GM18526 (cell line): ENCODE measurements around the gene SNX30.

Experiments
- POLR2A ChIP-seq: IDR thresholded peaks from 3 replicates; pipeline ENCODE4 v1.6.1; 2011; ENCODE audit not compliant: insufficient read length; ENCODE audit errors: extremely low read depth

The SNX30 gene

GRCh38 chr9:112747094-112747493, 3.5 kb upstream of the SNX30 start:
- TF ChIP-seq POLR2A, result no peak

DNA sequence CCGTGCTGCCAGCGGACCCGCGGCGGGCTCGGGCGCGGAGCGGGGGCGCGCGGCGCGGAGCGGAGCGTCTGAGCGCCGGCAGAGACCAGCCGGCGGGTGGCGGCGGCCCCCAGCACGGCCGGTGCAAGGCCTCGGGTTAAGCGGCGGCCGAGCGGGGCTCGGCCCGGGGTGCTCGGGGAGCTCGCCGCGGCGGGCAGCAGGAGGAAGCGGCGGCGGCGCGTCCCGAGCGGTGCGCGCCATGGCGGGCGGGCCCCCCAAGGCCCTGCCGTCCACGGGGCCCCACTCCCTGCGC, 150 bp downstream of the SNX30 start:
- no peak for TF ChIP-seq POLR2A

DNA sequence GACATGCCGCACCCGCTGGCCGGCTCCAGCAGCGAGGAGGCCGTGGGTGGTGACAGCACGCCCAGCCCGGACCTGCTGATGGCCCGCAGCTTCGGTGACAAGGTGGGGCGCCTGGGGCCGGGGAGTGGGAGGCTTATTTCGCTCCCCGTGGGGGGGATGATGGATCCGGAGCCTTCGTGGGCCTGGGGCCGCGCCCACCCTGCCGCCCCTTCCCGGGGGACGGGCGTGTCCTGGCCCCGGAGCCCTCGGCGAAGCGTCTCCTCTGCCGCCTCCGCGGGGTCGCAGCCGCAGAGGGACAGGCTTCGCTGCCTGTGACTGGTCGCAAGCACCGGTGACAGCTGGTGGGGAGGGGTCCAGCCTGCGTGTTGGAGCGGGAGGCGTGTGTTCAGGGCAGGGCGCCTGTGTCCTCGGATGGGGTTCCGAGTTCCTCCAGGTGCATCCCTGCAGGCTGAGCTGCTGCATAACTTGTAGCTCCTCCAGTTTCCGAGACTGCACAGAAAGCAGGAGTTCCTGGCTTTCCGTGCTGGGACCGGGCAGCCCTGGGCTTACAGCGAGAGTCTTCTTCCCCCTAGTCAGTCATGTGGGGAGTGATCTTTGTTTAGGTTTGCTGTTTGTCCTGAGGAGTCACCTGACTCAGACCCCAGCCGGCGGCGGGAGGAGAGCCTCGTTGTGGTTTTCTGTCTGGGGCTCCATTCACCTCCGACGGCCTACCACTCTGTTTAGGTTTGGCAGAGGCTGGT, 666 bp downstream of the SNX30 start:
- TF ChIP-seq POLR2A, result no peak

DNA sequence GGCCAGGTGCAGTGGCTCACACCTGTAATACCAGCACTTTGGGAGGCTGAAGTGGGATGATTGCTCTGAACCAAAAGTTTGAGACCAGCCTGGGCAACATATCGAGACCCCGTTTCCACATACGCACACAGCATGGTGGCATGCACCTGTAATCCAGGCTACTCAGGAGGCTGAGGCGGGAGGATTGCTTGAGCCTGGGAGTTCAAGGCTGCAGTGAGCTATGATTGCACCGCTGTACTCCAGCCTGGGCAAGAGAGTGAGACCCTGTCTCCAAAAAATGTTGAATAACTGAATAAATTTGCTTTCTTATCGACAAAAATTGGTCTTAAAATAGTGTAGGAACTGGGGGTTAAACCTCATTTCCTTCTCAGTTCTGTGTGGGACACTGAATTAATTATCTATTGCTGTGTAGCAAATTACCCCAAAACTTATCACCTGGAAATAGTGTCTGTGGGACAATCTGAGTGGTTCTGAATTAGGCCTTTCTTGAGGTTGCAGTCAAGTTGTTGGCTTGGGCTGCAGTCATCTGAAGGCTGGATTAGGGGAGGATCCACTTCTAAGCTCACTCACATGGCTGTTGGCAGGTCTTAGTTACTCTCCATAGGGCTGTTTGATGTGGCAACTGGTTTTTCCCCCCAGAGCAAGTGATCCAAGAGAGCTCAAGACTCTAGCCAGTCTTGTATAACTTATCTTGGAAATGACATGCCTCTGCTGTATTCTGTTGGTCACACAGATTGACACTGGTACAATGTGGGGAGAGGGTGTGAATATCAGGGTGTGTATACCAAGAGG, 2.0 kb downstream of the SNX30 start:
- TF ChIP-seq POLR2A, result no peak

- no peak for TF ChIP-seq POLR2A
Observed at GRCh38 chr9:112753725-112754124, 3.2 kb downstream of the SNX30 start.

DNA sequence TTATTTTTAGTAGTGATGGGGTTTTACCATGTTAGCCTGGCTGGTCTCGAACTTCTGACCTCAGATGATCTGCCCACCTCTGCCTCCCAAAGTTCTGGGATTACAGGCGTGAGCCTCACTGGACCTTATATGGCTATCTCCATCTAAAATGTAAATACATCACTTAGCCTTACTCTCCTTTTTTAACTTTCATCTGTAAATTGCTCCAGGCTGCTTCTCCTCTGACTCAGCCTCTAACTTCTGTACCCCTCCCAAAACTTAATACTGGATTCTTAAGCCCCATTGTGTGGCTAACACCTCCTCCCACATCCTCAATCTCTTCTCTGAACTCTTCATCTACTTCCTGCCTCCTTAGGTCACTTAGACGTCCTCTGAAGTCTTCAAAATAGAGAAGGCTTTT, 4.0 kb downstream of the SNX30 start:
- TF ChIP-seq POLR2A, result no peak

DNA sequence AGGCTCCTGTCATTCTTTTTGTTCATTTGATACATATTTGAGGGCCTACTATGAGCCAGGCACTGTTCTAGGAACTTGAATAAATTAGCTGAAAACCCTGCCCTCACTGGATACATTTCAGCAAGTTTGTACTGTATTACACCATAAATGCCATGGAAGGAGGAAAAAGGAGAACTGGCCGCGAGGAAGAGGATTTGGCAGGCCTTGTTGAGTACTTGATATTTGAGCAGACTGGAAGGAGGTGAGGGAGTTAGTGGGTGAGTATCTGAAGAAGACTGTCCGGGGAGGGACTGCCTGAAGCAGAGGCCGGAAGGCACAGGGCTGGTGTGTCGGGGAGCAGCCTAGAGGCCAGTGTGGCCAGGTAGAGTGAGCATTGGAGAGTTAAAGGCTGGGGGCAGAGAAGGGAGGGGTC, 4.5 kb downstream of the SNX30 start:
- no peak for TF ChIP-seq POLR2A

- no peak for TF ChIP-seq POLR2A
Observed at GRCh38 chr9:112755675-112756074, 5.1 kb downstream of the SNX30 start.

- no peak for TF ChIP-seq POLR2A
Observed at GRCh38 chr9:112757282-112757883, 6.8 kb downstream of the SNX30 start.

DNA sequence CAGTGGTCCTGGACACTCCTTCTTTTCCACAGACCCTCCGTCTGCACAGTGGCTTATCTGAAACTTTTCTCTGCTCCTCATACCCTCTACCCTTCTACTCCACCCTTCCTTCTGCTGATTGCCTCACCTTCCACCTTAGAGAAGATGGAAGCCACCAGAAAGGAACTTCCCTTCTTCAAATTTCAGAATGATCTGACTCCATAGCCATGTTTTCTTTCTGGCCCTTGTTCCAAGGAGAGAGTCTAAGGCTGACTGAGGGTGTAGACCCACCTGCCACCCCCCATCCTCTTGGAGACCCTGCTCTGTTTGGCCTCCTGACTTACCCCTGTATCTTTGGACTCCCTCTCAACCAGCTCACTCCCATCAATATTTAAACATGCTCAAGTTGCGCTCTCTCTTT, 7.4 kb downstream of the SNX30 start:
- no peak for TF ChIP-seq POLR2A

- TF ChIP-seq POLR2A, result no peak
Observed at GRCh38 chr9:112760821-112761220, 10.3 kb downstream of the SNX30 start.

GRCh38 chr9:112761912-112762655, 11.5 kb downstream of the SNX30 start:
- no peak for TF ChIP-seq POLR2A

- no peak for TF ChIP-seq POLR2A
Observed at GRCh38 chr9:112762726-112763518, 12.4 kb downstream of the SNX30 start.

DNA sequence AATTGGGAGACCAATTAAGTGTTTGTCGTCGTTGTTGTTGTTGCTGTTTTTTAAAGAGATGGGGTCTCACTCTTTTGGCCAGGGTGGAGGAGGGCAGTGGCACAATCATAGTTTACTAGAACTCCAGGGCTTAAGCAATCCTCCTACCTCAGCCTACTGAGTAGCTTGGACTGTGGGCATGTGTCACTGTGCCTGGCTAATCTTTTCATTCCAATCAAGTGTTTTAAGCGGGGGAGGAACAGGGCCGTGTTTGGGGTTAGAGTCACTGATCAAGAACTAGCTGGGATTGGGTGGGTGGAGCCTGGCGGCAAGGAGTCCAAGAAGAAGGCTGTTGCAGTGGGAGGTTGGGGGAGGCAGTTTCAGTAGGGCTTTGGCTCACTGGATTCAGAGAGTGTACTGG, 13.8 kb downstream of the SNX30 start:
- TF ChIP-seq POLR2A, result no peak

GRCh38 chr9:112764837-112765236, 14.3 kb downstream of the SNX30 start:
- TF ChIP-seq POLR2A, result no peak
